Caco-2 (cell line): ENCODE data around the gene MBNL2. TPM values are rescaled to one million over a fixed set of nuclear protein-coding genes. Genes with fewer than 3 reads are reported as not detected.

ENCODE experiments used
- BruUV-seq: library from RNA; stranded (reverse); fragments of 400-500 nt; replicated peaks from 2 replicates; lab custom pipeline; 2021; lab: Mats Ljungman, UMichigan
- CTCF ChIA-PET: fragments of 300-600 bp; sonication (Branson Sonifier 250); formaldehyde crosslinking; loops from one replicate; lab custom pipeline; 2022; ENCODE audit warnings: antibody characterized with exemption; lab: Charles Lee
- POLR2A ChIA-PET: fragments of 300-600 bp; sonication (Branson Sonifier 250); formaldehyde crosslinking; loops from one replicate; lab custom pipeline; 2022; ENCODE audit warnings: antibody characterized with exemption; lab: Charles Lee
- DNase-seq, 2 experiments: peaks; one replicate each; pipeline versions ENCODE4 v3.0.0 to v3.0.0-alpha.2; 2020 to 2022
- H3K27me3 ChIP-seq: replicated peaks from 2 replicates; pipeline ENCODE4 v1.6.0; 2011; ENCODE audit warnings: low read length; ENCODE audit not compliant: control insufficient read depth, insufficient read depth
- H3K36me3 ChIP-seq: 2 replicates; pipeline ENCODE4 v1.5.1; 2011; ENCODE audit warnings: low read length; ENCODE audit not compliant: control insufficient read depth, insufficient read depth
- H3K4me1 ChIP-seq: fragments of 250-450 bp; sonication (Bioruptor Pico); 2 replicates; pipeline ENCODE4 v1.5.1; 2020; ENCODE audit warnings: mild to moderate bottlenecking
- H3K4me3 ChIP-seq: 2 replicates; pipeline ENCODE4 v1.5.1; 2011; ENCODE audit warnings: low read depth, mild to moderate bottlenecking, control low read depth, low read length
- H3K9me3 ChIP-seq: fragments of 250-450 bp; sonication (Bioruptor Pico); 2 replicates; pipeline ENCODE4 v1.5.1; 2020; ENCODE audit warnings: mild to moderate bottlenecking, moderate library complexity
- H3K27ac Mint-ChIP-seq: one replicate; pipeline ENCODE4 v1.8.0; 2022; ENCODE audit warnings: mixed read lengths; ENCODE audit not compliant: unreplicated experiment
- H3K27me3 Mint-ChIP-seq: one replicate; pipeline ENCODE4 v1.8.0; 2022; ENCODE audit warnings: mixed read lengths; ENCODE audit not compliant: insufficient read depth, unreplicated experiment
- H3K36me3 Mint-ChIP-seq: one replicate; pipeline ENCODE4 v1.8.0; 2022; ENCODE audit warnings: mild to moderate bottlenecking, mixed read lengths; ENCODE audit not compliant: insufficient read depth, unreplicated experiment
- H3K4me1 Mint-ChIP-seq: one replicate; pipeline ENCODE4 v1.8.0; 2022; ENCODE audit warnings: low read depth, mixed read lengths; ENCODE audit not compliant: unreplicated experiment
- H3K4me3 Mint-ChIP-seq: one replicate; pipeline ENCODE4 v1.8.0; 2022; ENCODE audit warnings: mild to moderate bottlenecking, moderate library complexity, mixed read lengths; ENCODE audit not compliant: unreplicated experiment
- H3K9me3 Mint-ChIP-seq: one replicate; pipeline ENCODE4 v1.8.0; 2022; ENCODE audit warnings: mixed read lengths; ENCODE audit not compliant: unreplicated experiment
- intact Hi-C: fragments of 100-400 bp; cut with micrococcal nuclease; formaldehyde crosslinking; loops from one replicate; pipeline ENCODE4 v1.10.0; 2022; ENCODE audit not compliant: unreplicated experiment
- total RNA-seq: library from RNA; stranded (reverse); gene quantifications from 2 replicates; pipeline ENCODE4 v1.2.3, GENCODE V29; 2022
- TF ChIP-seq, protein P1 (sequence below), 2 experiments: fragments of 200-600 bp in 1 of 2; IDR thresholded peaks; 1 replicate in 1 of 2; 2 replicates in 1 of 2; pipeline versions ENCODE4 v1.5.1 to v1.8.0; 2011 to 2022; ENCODE audit warnings: antibody characterized with exemption in 1 of 2, control low read depth in 1 of 2, inconsistent platforms in 1 of 2, low read depth in 1 of 2, low read length in 1 of 2, mild to moderate bottlenecking in 1 of 2, moderate library complexity in 1 of 2; ENCODE audit not compliant: insufficient read depth in 1 of 2, severe bottlenecking in 1 of 2, unreplicated experiment in 1 of 2

MBNL2 gene
- total RNA-seq, 1 experiment from 2014 or later, result 41.6 TPM

DNA sequence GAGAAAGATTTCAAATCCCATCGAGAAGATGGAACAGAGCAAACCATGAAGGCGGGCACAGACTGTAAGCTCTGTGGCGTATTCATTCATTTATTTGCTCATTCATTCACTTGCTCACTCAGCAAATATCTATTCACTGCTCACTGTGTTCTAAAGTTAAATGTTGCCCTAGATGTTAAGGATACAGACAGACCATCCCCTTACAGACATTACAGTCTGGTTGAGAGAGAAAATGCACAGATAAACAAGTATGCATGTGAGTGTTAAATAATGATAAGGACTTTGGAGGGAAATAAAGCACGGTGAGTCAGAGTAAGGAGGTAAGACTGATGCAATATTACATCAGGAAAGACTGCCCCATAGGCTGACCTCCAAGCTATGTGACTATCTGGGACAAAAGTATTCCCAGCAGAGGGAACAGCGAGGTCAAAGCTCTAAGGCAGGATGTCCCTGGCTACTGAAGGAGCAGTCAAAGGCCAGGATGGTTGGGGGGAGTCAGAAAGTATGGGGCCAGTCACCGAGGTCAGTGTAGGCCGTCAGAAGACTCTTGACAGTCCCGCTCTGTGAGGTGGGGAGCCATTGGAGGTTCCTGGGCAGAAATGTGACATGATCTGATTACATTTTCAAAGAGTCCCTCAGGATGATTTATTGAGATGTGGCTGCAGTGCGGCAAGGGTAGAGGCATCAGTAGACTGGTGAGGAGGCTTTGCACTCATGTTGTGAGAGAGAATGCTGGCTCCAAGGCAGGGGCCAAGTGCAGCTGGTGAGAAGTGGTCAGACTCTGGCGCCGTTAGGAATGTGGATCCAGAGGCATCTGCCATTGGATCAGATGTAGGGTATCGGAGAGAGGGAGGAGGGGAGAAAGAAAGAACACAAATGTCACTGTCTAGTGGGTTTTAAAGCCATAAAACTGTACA, 37.9 kb downstream of the MBNL2 start:
- Histone ChIP-seq H3K4me3 (no peak overlapping the region), H3K27me3 (no peaks in the 10 kb centered on the region), H3K9me3 (no peaks in the 10 kb centered on the region), H3K4me1 (peaks cover 66% of the 10 kb centered on the region), H3K36me3 (peaks cover 2% of the 10 kb centered on the region; the same call in 1 of the 2 replicates)
- ChIA-PET POLR2A (interaction anchor here (0.6 to 1.3 kb wide), 4 partner anchors 9 to 1599 kb away, joined by 3 to 6 read pairs (median 4); partner anchors contain the start of gene MBNL2), CTCF (no interaction called here)
- H3K9me3 Mint-ChIP-seq, result no peaks in the 10 kb centered on the region
- DNase-seq, result peak; percentile 76 to 81
- peaks cover 63% of the 10 kb centered on the region for H3K4me1 Mint-ChIP-seq
- TSS peak; percentile 68 for BruUV-seq
- peak overlapping the region; percentile 98 for H3K27ac Mint-ChIP-seq
- peak overlapping the region; percentile 49 for H3K4me3 Mint-ChIP-seq
- H3K27me3 Mint-ChIP-seq, result no peaks in the 10 kb centered on the region
- intact Hi-C loops, result loop anchor here (1.0 to 10.0 kb wide), 5 partner anchors 15 to 335 kb away; no protein-coding TSS in a partner anchor
- peaks cover 45% of the 10 kb centered on the region for H3K36me3 Mint-ChIP-seq
- TF ChIP-seq, protein P1, sequence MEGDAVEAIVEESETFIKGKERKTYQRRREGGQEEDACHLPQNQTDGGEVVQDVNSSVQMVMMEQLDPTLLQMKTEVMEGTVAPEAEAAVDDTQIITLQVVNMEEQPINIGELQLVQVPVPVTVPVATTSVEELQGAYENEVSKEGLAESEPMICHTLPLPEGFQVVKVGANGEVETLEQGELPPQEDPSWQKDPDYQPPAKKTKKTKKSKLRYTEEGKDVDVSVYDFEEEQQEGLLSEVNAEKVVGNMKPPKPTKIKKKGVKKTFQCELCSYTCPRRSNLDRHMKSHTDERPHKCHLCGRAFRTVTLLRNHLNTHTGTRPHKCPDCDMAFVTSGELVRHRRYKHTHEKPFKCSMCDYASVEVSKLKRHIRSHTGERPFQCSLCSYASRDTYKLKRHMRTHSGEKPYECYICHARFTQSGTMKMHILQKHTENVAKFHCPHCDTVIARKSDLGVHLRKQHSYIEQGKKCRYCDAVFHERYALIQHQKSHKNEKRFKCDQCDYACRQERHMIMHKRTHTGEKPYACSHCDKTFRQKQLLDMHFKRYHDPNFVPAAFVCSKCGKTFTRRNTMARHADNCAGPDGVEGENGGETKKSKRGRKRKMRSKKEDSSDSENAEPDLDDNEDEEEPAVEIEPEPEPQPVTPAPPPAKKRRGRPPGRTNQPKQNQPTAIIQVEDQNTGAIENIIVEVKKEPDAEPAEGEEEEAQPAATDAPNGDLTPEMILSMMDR (IDR thresholded peaks at IDR 0.05; ENCODE audit: insufficient read depth in 1 of 2, low read depth in 1 of 2, low read length in 1 of 2, severe bottlenecking in 1 of 2, unreplicated experiment in 1 of 2), result no peak

DNA sequence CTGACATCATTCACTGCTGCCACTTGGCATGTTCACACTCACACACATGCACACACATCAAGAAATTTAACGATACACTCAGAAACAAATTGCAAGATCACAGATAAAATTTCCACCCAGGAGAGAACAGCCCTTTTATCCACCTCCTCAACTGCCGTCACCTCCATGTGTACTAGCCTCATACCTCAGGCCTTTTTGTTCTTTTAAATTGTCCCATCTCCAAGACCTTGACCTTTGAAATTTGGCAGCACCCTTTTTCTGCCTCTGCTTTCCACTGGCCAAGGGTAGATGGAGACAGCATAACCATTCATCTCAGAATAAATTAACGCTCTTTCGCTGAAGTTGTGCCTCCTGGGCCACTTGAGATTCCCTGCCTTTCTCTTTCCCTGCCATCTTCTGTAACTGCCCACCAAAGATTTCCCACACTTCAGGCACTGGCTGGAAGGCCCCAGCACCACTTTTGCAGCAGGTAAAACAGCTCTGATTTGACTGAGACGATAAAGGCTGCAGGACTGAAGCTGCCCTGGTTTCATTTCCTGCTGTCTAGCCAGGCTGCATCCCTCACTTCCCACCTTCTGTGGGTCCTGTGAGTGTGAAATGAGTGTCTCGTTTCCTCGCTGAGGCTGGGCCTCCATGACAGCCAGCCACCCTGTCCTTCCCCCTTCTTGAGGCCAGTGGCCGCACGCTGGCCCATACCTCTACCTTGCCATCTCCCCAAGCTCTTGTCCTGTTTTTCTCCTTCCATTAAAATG, 39.3 kb downstream of the MBNL2 start:
- ChIA-PET CTCF (no interaction called here), POLR2A (no interaction called here)
- TF ChIP-seq, protein P1 (IDR thresholded peaks at IDR 0.05; ENCODE audit: insufficient read depth in 1 of 2, low read depth in 1 of 2, low read length in 1 of 2, severe bottlenecking in 1 of 2, unreplicated experiment in 1 of 2), result no peak
- Histone ChIP-seq H3K4me3 (no peak overlapping the region), H3K4me1 (peaks cover 53% of the 10 kb centered on the region), H3K9me3 (no peaks in the 10 kb centered on the region), H3K36me3 (peaks cover 2% of the 10 kb centered on the region; the same call in 1 of the 2 replicates), H3K27me3 (no peaks in the 10 kb centered on the region)
- intact Hi-C loops, result loop anchor here (2.0 kb wide), 1 partner anchor 47 kb away; no protein-coding TSS in a partner anchor
- peaks cover 48% of the 10 kb centered on the region for H3K36me3 Mint-ChIP-seq
- H3K27me3 Mint-ChIP-seq, result no peaks in the 10 kb centered on the region
- H3K27ac Mint-ChIP-seq, result peak overlapping the region; percentile 98
- H3K4me3 Mint-ChIP-seq, result peak overlapping the region; percentile 4
- BruUV-seq, result no TSS peak
- H3K4me1 Mint-ChIP-seq, result peaks cover 51% of the 10 kb centered on the region
- no peaks in the 10 kb centered on the region for H3K9me3 Mint-ChIP-seq
- DNase-seq, result no peak

DNA sequence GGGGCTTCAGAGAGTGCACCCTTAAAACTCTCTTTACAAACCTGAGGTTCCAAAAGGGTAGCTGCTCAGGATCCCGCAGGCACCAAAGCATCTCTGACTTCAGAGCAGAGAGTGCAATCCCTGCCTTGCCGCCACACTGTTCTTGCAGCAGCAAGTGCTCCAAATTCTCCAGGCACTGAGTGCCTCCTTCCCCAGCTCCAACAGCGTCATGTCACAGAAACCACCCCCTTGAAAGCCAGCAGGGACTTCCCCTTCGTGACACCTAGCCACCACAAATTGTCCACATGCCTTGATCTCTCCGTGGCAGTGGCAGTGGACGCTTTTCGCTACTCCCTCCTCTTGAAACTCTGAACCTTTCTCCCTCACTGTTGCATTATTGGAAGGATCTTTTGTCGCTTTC, 39.9 kb downstream of the MBNL2 start:
- Histone ChIP-seq H3K27me3 (no peaks in the 10 kb centered on the region), H3K36me3 (peaks cover 2% of the 10 kb centered on the region; the same call in 1 of the 2 replicates), H3K4me3 (no peak overlapping the region), H3K4me1 (peaks cover 46% of the 10 kb centered on the region), H3K9me3 (no peaks in the 10 kb centered on the region)
- CTCF ChIA-PET, result no interaction called here
- no TSS peak for BruUV-seq
- H3K4me1 Mint-ChIP-seq, result peaks cover 45% of the 10 kb centered on the region
- no peaks in the 10 kb centered on the region for H3K27me3 Mint-ChIP-seq
- H3K27ac Mint-ChIP-seq, result peak overlapping the region; percentile 98
- no peak for DNase-seq
- TF ChIP-seq, protein P1 (IDR thresholded peaks at IDR 0.05; ENCODE audit: insufficient read depth in 1 of 2, low read depth in 1 of 2, low read length in 1 of 2, severe bottlenecking in 1 of 2, unreplicated experiment in 1 of 2), result no peak
- no peaks in the 10 kb centered on the region for H3K9me3 Mint-ChIP-seq
- POLR2A ChIA-PET, result no interaction called here
- H3K4me3 Mint-ChIP-seq, result no peak overlapping the region
- intact Hi-C loops, result no loop called here
- H3K36me3 Mint-ChIP-seq, result peaks cover 48% of the 10 kb centered on the region
